NB4 (cell line): ENCODE results near the gene TET2.
"Not testable (repeated sequence)": the region's sequence is repeated elsewhere in the genome, so short reads cannot be mapped to it uniquely, and the experiment has no call there.

Source experiments
- DNase-seq: peaks from one replicate; pipeline ENCODE4 v3.0.0; 2010; ENCODE audit warnings: low read depth
- H3K4me3 ChIP-seq: one replicate; pipeline ENCODE4 v1.5.1; 2011; ENCODE audit warnings: mild to moderate bottlenecking, low read depth, low read length, moderate library complexity
- MYC ChIP-seq: IDR thresholded peaks from 2 replicates; pipeline ENCODE4 v1.6.1; 2011; ENCODE audit warnings: low read depth, low read length
- POLR2A ChIP-seq: IDR thresholded peaks from 2 replicates; pipeline ENCODE4 v1.6.1; 2011; ENCODE audit warnings: mild to moderate bottlenecking; ENCODE audit not compliant: insufficient read length; ENCODE audit errors: extremely low read depth
- TF ChIP-seq, protein P1 (sequence below): IDR thresholded peaks from one replicate; pipeline ENCODE4 v1.5.1; 2012; ENCODE audit warnings: low read depth, low read length
- TF ChIP-seq, protein P2 (sequence below): IDR thresholded peaks from 2 replicates; pipeline ENCODE4 v1.6.1; 2011; ENCODE audit warnings: low read depth, low read length

Gene TET2

DNA sequence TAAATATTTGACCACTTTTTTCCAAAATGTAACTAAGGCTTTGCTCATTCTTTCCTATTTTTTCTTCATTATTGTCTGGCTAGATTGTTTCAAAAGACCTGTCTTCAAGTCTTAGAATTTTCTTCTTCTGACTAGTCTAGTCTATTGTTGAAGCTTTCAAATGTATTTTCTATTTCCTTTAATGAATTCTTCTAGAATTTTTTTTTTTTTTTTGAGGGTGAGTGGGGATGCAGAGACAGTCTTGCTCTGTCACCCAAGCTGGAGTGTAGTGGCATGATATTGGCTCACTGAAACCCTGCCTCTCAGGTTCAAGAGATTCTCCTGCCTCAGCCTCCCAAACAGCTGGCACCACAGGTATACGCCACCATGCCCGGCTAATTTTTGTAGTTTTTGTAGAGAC, 141.4 kb downstream of the TET2 start:
- DNase-seq, result no peak
- TF ChIP-seq MYC (no peak), POLR2A (no peak)
- TF ChIP-seq, protein P1, sequence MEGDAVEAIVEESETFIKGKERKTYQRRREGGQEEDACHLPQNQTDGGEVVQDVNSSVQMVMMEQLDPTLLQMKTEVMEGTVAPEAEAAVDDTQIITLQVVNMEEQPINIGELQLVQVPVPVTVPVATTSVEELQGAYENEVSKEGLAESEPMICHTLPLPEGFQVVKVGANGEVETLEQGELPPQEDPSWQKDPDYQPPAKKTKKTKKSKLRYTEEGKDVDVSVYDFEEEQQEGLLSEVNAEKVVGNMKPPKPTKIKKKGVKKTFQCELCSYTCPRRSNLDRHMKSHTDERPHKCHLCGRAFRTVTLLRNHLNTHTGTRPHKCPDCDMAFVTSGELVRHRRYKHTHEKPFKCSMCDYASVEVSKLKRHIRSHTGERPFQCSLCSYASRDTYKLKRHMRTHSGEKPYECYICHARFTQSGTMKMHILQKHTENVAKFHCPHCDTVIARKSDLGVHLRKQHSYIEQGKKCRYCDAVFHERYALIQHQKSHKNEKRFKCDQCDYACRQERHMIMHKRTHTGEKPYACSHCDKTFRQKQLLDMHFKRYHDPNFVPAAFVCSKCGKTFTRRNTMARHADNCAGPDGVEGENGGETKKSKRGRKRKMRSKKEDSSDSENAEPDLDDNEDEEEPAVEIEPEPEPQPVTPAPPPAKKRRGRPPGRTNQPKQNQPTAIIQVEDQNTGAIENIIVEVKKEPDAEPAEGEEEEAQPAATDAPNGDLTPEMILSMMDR, result no peak
- TF ChIP-seq, protein P2, sequence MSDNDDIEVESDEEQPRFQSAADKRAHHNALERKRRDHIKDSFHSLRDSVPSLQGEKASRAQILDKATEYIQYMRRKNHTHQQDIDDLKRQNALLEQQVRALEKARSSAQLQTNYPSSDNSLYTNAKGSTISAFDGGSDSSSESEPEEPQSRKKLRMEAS, result no peak
- no peak overlapping the region for H3K4me3 ChIP-seq

DNA sequence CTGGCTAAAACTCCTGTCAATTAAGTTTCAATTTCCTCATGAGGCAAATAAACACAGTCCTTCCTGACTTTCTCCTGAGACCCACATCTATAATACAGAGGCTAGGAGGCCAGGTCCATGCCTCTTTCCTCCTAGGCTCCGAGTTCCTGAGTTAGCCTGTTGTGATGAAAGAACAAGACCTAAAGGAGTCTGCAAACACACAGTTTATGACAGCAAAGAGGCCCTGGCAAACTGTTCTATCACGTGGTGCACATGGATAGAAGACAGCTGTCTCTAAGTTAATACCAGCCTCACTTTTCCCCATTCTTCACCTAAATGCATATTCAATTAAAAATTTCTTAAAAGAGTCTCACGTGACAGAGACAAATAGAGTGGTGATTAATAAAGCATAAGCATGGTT, 145.2 kb downstream of the TET2 start:
- no peak for DNase-seq
- TF ChIP-seq, protein P1, result no peak
- TF ChIP-seq MYC (no peak), POLR2A (no peak)
- TF ChIP-seq, protein P2, result no peak
- no peak overlapping the region for H3K4me3 ChIP-seq

DNA sequence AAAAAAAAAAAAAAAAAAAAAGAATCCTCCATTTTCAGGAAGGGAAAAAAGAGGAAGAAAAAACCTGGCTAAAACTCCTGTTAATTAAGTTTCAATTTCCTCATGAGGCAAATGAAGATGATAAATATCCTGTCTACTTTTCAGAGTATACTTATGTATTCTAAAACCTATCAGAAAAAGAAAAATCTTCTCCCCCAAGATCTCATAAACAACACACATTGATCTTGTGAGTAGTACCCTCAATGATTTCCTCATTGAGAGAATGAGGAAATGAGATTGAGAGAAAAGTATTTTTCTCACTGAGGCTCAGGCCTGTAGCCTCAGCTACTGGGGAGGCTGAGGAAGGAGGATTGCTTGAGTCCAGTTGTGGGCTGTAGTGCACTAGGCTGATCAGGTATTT, 146.7 kb downstream of the TET2 start:
- H3K4me3 ChIP-seq, result no peak overlapping the region
- DNase-seq, result no peak
- TF ChIP-seq POLR2A (no peak), MYC (no peak)
- TF ChIP-seq, protein P1, result no peak
- TF ChIP-seq, protein P2, result no peak

DNA sequence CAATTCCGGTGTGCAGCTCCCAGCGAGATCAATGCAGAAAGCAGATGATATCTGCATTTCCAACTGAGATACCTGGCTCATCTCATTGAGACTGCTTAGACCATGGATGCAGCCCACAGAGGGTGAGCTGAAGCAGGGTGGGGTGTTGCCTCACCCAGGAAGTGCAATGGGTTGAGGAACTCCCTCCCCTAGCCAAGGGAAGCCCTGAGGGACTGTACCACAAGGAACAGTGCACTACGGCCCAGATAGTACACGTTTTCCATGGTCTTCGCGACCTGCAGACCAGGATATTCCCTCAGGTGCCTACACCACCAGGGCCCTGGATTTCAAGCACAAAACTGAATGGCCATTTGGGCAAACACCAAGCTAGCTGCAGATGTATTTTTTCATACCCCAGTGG, 150.0 kb downstream of the TET2 start:
- peak; percentile 23 for DNase-seq

DNA sequence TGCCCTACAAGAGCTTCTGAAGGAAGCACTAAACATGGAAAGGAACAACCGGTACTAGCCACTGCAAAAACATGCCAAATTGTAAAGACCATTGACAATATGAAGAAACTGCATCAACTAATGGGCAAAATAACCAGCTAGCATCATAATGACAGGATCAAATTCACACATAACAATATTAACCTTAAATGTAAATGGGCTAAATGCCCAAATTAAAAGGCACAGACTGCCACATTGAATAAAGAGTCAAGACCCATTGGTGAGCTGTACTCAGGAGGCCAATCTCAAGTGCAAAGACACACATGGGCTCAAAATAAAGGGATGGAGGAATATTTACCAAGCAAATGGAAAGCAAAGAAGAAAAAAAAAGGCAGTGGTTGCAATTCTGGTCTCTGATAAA, 152.4 kb downstream of the TET2 start:
- H3K4me3 ChIP-seq, DNase-seq: not testable (repeated sequence)

More for the DNA sequence above, 150.0 kb downstream of the TET2 start:
- TF ChIP-seq POLR2A (no peak), MYC (no peak)
- TF ChIP-seq, protein P1, result no peak
- TF ChIP-seq, protein P2, result no peak
- no peak overlapping the region for H3K4me3 ChIP-seq

DNA sequence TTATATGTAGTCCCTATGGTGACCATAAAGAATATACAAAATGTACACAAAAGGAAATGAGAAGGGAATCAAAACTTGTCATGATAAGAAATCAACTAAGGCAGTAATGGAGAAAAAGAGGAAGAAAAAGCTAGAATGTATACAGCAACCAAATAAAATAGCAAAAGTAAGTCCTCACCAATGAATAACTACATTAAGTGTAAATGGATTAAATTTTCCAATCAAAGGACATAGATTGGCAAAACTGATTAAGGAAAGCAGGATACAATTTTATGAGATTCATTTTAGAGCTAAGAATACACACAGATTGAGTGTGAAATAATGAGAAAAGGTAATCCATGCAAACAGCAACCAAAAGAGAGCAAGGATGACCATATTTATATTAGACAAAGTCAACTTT, 157.4 kb downstream of the TET2 start:
- TF ChIP-seq POLR2A, result no peak
- TF ChIP-seq, protein P1, result no peak
- TF ChIP-seq, protein P2, result no peak
- no peak for TF ChIP-seq MYC
- H3K4me3 ChIP-seq, result no peak overlapping the region
- no peak for DNase-seq
